ENCODE data around the gene MT1F.

The MT1F gene

DNA sequence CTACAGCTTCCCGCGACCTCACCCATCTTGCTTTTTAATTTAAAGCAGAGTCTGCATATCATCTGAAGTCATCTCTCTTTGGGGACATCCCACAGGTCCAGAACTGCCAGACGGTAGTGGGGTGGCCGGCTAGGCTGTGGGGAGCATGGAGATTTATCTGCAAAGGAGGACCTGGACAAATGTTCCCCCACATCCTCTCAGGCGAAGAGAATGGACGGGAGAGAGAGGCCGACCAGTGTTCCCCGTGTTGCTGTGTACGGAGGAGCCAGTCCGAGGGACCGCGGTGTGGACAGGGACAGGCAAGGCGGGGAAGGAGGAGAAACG lies 26.0 kb upstream of the MT1F start:
- Histone ChIP-seq H3K27ac (no peak overlapping the region), H3K4me3 (no peak overlapping the region), H3K9ac (ENCODE audit: insufficient read length) (no peak overlapping the region), H3K9me3 (ENCODE audit: low read depth, low read length) (no peaks in the 10 kb centered on the region), H3K36me3 (ENCODE audit: insufficient read depth, low read length) (no peaks in the 10 kb centered on the region)
- TF ChIP-seq POLR2AphosphoS5 (IDR thresholded peaks at IDR 0.05; ENCODE audit: borderline replicate concordance, low read depth, low read length), result no peak
- TF ChIP-seq EZH2 (IDR thresholded peaks at IDR 0.05), result no peak
- no peak for TF ChIP-seq FOXP2 (optimal IDR thresholded peaks at IDR 0.05; ENCODE audit: control extremely low read depth, extremely low read length, insufficient read depth)
- no peak for DNase-seq (ENCODE audit: low read depth, low spot score)

GRCh38 chr16:56632156-56632847 lies 25.5 kb upstream of the MT1F start, which contains the start of gene MT1M:
Gene MT1M (plus strand): TSS chr16:56632659. CDS start chr16:56632732, 73 bp downstream.
- Histone ChIP-seq H3K4me3 (no peak within 1 kb of the TSS), H3K9ac (ENCODE audit: insufficient read length) (no peak within 1 kb of the TSS), H3K27ac (no peak within 1 kb of the TSS), H3K36me3 (ENCODE audit: insufficient read depth, low read length) (no peaks in the 10 kb centered on the region), H3K9me3 (ENCODE audit: low read depth, low read length) (no peaks in the 10 kb centered on the region)
- no peak for TF ChIP-seq POLR2AphosphoS5 (IDR thresholded peaks at IDR 0.05; ENCODE audit: borderline replicate concordance, low read depth, low read length)
- TF ChIP-seq FOXP2 (optimal IDR thresholded peaks at IDR 0.05; ENCODE audit: control extremely low read depth, extremely low read length, insufficient read depth), result no peak
- no peak for TF ChIP-seq EZH2 (IDR thresholded peaks at IDR 0.05)
- no peak for DNase-seq (ENCODE audit: low read depth, low spot score)

- TF ChIP-seq FOXP2 (optimal IDR thresholded peaks at IDR 0.05; ENCODE audit: control extremely low read depth, extremely low read length, insufficient read depth) (no peak), EZH2 (IDR thresholded peaks at IDR 0.05) (no peak), POLR2AphosphoS5 (IDR thresholded peaks at IDR 0.05; ENCODE audit: borderline replicate concordance, low read depth, low read length) (no peak)
- Histone ChIP-seq H3K9me3 (ENCODE audit: low read depth, low read length) (no peaks in the 10 kb centered on the region), H3K9ac (ENCODE audit: insufficient read length) (no peak overlapping the region), H3K27ac (no peak overlapping the region), H3K4me3 (no peak overlapping the region), H3K36me3 (ENCODE audit: insufficient read depth, low read length) (no peaks in the 10 kb centered on the region)
- DNase-seq (ENCODE audit: low read depth, low spot score), result no peak
Measured at GRCh38 chr16:56632848-56633365, 24.9 kb upstream of the MT1F start.

DNA sequence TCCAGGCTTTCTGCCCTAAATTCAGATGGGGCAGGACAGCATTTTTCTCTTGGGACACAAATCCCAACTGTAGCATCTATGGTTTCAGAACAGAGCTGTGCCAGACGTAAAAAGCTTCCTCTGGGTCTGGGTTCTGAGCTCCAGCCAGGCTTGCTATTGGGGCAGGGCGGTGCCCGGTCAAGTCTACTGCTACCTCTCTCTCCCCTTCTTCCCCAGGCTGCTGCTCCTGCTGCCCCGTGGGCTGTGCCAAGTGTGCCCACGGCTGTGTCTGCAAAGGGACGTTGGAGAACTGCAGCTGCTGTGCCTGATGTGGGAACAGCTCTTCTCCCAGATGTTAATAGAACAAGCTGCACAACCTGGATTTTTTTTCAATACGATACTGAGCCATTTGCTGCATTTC lies 24.2 kb upstream of the MT1F start:
- H3K4me3 ChIP-seq, result no peak overlapping the region
- TF ChIP-seq POLR2AphosphoS5 (IDR thresholded peaks at IDR 0.05; ENCODE audit: borderline replicate concordance, low read depth, low read length) (no peak), FOXP2 (optimal IDR thresholded peaks at IDR 0.05; ENCODE audit: control extremely low read depth, extremely low read length, insufficient read depth) (no peak), EZH2 (IDR thresholded peaks at IDR 0.05) (no peak)
- no peaks in the 10 kb centered on the region for H3K36me3 ChIP-seq (ENCODE audit: insufficient read depth, low read length)
- H3K9ac ChIP-seq (ENCODE audit: insufficient read length), result no peak overlapping the region
- DNase-seq (ENCODE audit: low read depth, low spot score), result no peak
- no peaks in the 10 kb centered on the region for H3K9me3 ChIP-seq (ENCODE audit: low read depth, low read length)
- no peak overlapping the region for H3K27ac ChIP-seq

DNA sequence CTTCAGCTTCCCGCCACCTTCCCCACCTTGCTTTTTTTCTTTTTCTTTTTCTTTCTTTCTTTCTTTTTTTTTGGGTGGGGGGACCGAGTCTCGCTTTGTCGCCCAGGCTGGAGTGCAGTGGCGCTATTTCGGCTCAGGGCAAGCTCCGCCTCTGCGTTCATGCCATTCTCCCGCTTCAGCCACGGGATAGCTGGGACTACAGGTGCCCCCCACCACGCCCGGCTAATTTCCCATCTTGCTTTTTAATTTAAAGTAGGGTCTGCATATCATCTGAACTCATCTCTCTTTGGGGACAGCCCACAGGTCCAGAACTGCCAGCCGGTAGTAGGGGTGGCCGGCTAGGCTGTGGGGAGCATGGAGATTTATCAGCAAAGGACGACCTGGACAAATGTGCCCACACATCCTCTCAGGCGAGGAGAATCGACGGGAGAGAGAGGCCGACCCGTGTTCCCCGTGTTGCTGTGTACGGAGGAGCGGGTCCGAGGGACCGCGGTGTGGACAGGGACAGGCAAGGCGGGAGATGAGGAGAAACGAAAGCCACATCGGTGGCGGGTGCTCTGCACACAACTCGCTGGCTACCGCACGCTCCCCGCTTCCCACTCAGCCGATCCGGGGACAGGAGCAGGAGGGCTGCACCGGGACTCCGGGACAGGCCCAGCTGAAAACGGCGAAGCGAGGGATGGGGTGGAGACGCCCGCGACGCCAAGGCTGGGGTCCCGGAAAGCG lies 22.9 kb upstream of the MT1F start:
- TF ChIP-seq EZH2 (IDR thresholded peaks at IDR 0.05), result no peak
- no peak for TF ChIP-seq POLR2AphosphoS5 (IDR thresholded peaks at IDR 0.05; ENCODE audit: borderline replicate concordance, low read depth, low read length)
- no peak for TF ChIP-seq FOXP2 (optimal IDR thresholded peaks at IDR 0.05; ENCODE audit: control extremely low read depth, extremely low read length, insufficient read depth)
- no peak overlapping the region for H3K27ac ChIP-seq
- no peak overlapping the region for H3K4me3 ChIP-seq
- H3K9ac ChIP-seq (ENCODE audit: insufficient read length), result no peak overlapping the region
- no peaks in the 10 kb centered on the region for H3K36me3 ChIP-seq (ENCODE audit: insufficient read depth, low read length)
- H3K9me3 ChIP-seq (ENCODE audit: low read depth, low read length), result no peaks in the 10 kb centered on the region
- no peak for DNase-seq (ENCODE audit: low read depth, low spot score)

DNA sequence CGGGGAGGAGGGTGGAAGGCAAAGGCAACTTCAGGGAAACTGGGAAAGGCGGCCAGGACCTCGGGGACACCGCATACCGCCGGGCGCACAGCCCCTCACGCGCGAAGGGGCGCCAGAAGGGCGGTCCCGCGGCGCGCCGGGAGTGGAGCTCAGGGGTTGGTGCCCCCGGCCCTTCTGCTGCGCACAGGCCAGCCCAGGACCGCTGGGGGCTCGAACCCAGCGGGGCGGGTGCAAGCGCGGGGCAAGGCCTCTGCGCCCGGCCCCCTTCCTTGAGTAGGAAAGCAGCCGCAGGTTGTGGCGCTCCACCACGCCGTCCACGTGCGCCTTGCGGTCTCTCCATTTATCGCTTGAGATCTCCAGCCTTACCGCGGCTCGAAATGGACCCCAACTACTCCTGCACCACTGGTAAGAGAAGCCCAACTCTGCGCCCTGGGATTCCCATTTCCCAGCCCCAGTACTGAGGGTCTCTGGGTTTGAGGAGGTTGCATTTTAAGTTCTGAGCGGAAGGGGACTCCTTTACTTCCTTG lies 22.3 kb upstream of the MT1F start:
- Histone ChIP-seq H3K36me3 (ENCODE audit: insufficient read depth, low read length) (no peaks in the 10 kb centered on the region), H3K27ac (no peak overlapping the region), H3K9ac (ENCODE audit: insufficient read length) (no peak overlapping the region), H3K4me3 (no peak overlapping the region), H3K9me3 (ENCODE audit: low read depth, low read length) (no peaks in the 10 kb centered on the region)
- TF ChIP-seq EZH2 (IDR thresholded peaks at IDR 0.05) (no peak), POLR2AphosphoS5 (IDR thresholded peaks at IDR 0.05; ENCODE audit: borderline replicate concordance, low read depth, low read length) (no peak), FOXP2 (optimal IDR thresholded peaks at IDR 0.05; ENCODE audit: control extremely low read depth, extremely low read length, insufficient read depth) (no peak)
- no peak for DNase-seq (ENCODE audit: low read depth, low spot score)

GRCh38 chr16:56636616-56637413 lies 20.9 kb upstream of the MT1F start:
- no peak for DNase-seq (ENCODE audit: low read depth, low spot score)
- Histone ChIP-seq H3K9ac (ENCODE audit: insufficient read length) (no peak overlapping the region), H3K27ac (no peak overlapping the region), H3K4me3 (no peak overlapping the region), H3K9me3 (ENCODE audit: low read depth, low read length) (no peaks in the 10 kb centered on the region), H3K36me3 (ENCODE audit: insufficient read depth, low read length) (no peaks in the 10 kb centered on the region)
- no peak for TF ChIP-seq FOXP2 (optimal IDR thresholded peaks at IDR 0.05; ENCODE audit: control extremely low read depth, extremely low read length, insufficient read depth)
- TF ChIP-seq POLR2AphosphoS5 (IDR thresholded peaks at IDR 0.05; ENCODE audit: borderline replicate concordance, low read depth, low read length), result no peak
- no peak for TF ChIP-seq EZH2 (IDR thresholded peaks at IDR 0.05)

All from SK-N-MC (cell line).